PC-9 (cell line): ENCODE data around the gene EP400.

Experiments used
- CTCF ChIP-seq: fragments of 200-600 bp; sonication (generic); conservative IDR thresholded peaks from 2 replicates; pipeline ENCODE4 v1.6.1; 2017; ENCODE audit warnings: mixed run types, antibody characterized with exemption, mild to moderate bottlenecking, moderate library complexity
- EZH2 ChIP-seq: fragments of 200-600 bp; sonication (generic); IDR thresholded peaks from 2 replicates; pipeline ENCODE4 v1.8.0; 2017; ENCODE audit warnings: antibody characterized with exemption, low read depth

GRCh38 chr12:131984334-131984733, 34.6 kb downstream of the EP400 start:
- TF ChIP-seq CTCF (no peak), EZH2 (no peak)
